GM12891 (cell line): ENCODE data around the gene CRAMP1.

Experiments
- PAX5 ChIP-seq: IDR thresholded peaks from 2 replicates; pipeline ENCODE4 v1.6.1; 2011; ENCODE audit warnings: low read length, moderate library complexity, mild to moderate bottlenecking; ENCODE audit not compliant: insufficient read depth, severe bottlenecking
- POLR2A ChIP-seq: IDR thresholded peaks from 2 replicates; pipeline ENCODE4 v1.6.1; 2011; ENCODE audit warnings: low read depth, low read length, control low read depth
- POLR2AphosphoS5 ChIP-seq: IDR thresholded peaks from 2 replicates; pipeline ENCODE4 v1.6.1; 2011; ENCODE audit warnings: low read depth, low read length, control low read depth
- POU2F2 ChIP-seq: IDR thresholded peaks from 2 replicates; pipeline ENCODE4 v1.6.1; 2011; ENCODE audit warnings: low read depth, mild to moderate bottlenecking, control low read depth, low read length, moderate library complexity
- SPI1 ChIP-seq: IDR thresholded peaks from 2 replicates; pipeline ENCODE4 v1.6.1; 2011; ENCODE audit warnings: low read depth, low read length, control low read depth
- TAF1 ChIP-seq: IDR thresholded peaks from 2 replicates; pipeline ENCODE4 v1.6.1; 2011; ENCODE audit warnings: low read depth, low read length, control low read depth

GRCh38 chr16:1659031-1659430, 46.9 kb downstream of the CRAMP1 start:
- no peak for TF ChIP-seq POU2F2
- no peak for TF ChIP-seq POLR2A
- no peak for TF ChIP-seq TAF1
- no peak for TF ChIP-seq POLR2AphosphoS5
- no peak for TF ChIP-seq SPI1
- no peak for TF ChIP-seq PAX5
